Limb (tissue), 2 donors: ENCODE data around the gene DPP9.

ENCODE experiments used
- DNase-seq, 2 donors: peaks; one replicate each; pipeline ENCODE4 v3.0.0-alpha.2; 2016; ENCODE audit errors: extremely low spot score in 2 of 2

DPP9 gene

GRCh38 chr19:4633140-4633967, 90.3 kb downstream of the DPP9 start:
- no peak for DNase-seq
